Measurements from ENCODE around the gene CDH20. TPM values are rescaled to one million over a fixed set of nuclear protein-coding genes. Genes with fewer than 3 reads are reported as not detected.

CDH20 gene
- polyA plus RNA-seq, 3 donors = not detected

GRCh38 chr18:61464551-61465142 is 131.4 kb downstream of the CDH20 start:
- Histone ChIP-seq H2AFZ (ENCODE audit: insufficient read depth, low read depth, low read length, poor library complexity, severe bottlenecking) (no peak overlapping the region), H3K9ac (ENCODE audit: insufficient read depth, low read length, poor library complexity, severe bottlenecking) (no peak overlapping the region), H3K4me1 (ENCODE audit: control insufficient read depth in 1 of 2, insufficient read depth in 2 of 2, low read length in 2 of 2) (no peaks in the 10 kb centered on the region), H4K20me1 (ENCODE audit: insufficient read depth, low read length) (no peaks in the 10 kb centered on the region), H3K9me3 (replicated peaks in 1 of 2; ENCODE audit: control insufficient read depth in 1 of 2, insufficient read depth in 1 of 2, low read length in 2 of 2) (no peaks in the 10 kb centered on the region), H3K4me3 (replicated peaks in 1 of 3; ENCODE audit: low read depth in 2 of 3, low read length in 3 of 3) (no peak overlapping the region), H3K4me2 (replicated peaks; ENCODE audit: extremely low read depth, low read length, poor library complexity, severe bottlenecking) (no peak overlapping the region), H3K36me3 (replicated peaks in 1 of 2; ENCODE audit: control insufficient read depth in 1 of 2, insufficient read depth in 2 of 2, low read length in 2 of 2) (no peaks in the 10 kb centered on the region), H3K27ac (ENCODE audit: low read depth in 1 of 2, low read length in 2 of 2) (no peak overlapping the region), H3K27me3 (ENCODE audit: control insufficient read depth in 2 of 2, insufficient read depth in 2 of 2, low read length in 2 of 2) (no peaks in the 10 kb centered on the region), H3K79me2 (ENCODE audit: insufficient read depth, low read length) (no peaks in the 10 kb centered on the region)
- H3K4me1 Mint-ChIP-seq = no peaks in the 10 kb centered on the region
- intact Hi-C loops (cut with micrococcal nuclease) = no loop called here
- peaks cover 0 to 4% (median 0%) of the 10 kb centered on the region in 7 donors for H3K9me3 Mint-ChIP-seq
- H3K36me3 Mint-ChIP-seq = no peaks in the 10 kb centered on the region
- no peak overlapping the region for H3K4me3 Mint-ChIP-seq
- WGBS (ENCODE audit: insufficient coverage) = no CpG with 5 or more reads among the region's 1 CpG
- TF ChIP-seq CTCF (IDR thresholded peaks at IDR 0.05) = no peak
- no peak overlapping the region for H3K27ac Mint-ChIP-seq
- no peak for DNase-seq
- peaks cover 0 to 5% (median 0%) of the 10 kb centered on the region in 3 donors for H3K27me3 Mint-ChIP-seq (ENCODE audit: low read depth in 3 of 3)

DNA sequence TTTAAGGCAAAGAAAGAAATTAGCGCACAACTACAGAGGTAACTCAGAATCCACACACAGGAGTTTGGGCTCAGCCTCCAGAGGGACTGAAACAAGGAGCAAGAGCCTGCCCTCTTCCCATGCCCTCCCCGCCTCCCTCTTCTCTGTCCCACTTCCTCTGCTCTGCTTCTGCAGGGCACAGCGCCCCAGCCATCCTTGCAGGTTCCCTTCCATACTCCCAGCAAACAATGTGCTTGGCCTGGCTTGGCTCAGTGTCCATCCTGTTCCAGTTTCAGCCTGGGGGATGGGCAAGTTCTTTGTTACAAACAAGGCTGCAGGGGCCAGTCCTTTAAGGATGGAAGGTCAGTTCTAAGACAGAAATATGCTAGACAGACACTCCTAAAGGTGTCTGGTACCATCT is 133.5 kb downstream of the CDH20 start:
- no peaks in the 10 kb centered on the region for H3K36me3 ChIP-seq (replicated peaks in 1 of 2; ENCODE audit: control insufficient read depth in 1 of 2, insufficient read depth in 2 of 2, low read length in 2 of 2)
- H3K9me3 ChIP-seq (replicated peaks in 1 of 2; ENCODE audit: control insufficient read depth in 1 of 2, insufficient read depth in 1 of 2, low read length in 2 of 2) = no peaks in the 10 kb centered on the region
- H3K27ac Mint-ChIP-seq = no peak overlapping the region
- H3K79me2 ChIP-seq (ENCODE audit: insufficient read depth, low read length) = no peaks in the 10 kb centered on the region
- H3K4me2 ChIP-seq (replicated peaks; ENCODE audit: extremely low read depth, low read length, poor library complexity, severe bottlenecking) = no peak overlapping the region
- no peak overlapping the region for H3K4me3 Mint-ChIP-seq
- no peak for DNase-seq
- no peaks in the 10 kb centered on the region for H3K4me1 Mint-ChIP-seq
- no peak overlapping the region for H3K4me3 ChIP-seq (replicated peaks in 1 of 3; ENCODE audit: low read depth in 2 of 3, low read length in 3 of 3)
- no peak overlapping the region for H2AFZ ChIP-seq (ENCODE audit: insufficient read depth, low read depth, low read length, poor library complexity, severe bottlenecking)
- no peak for TF ChIP-seq CTCF (IDR thresholded peaks at IDR 0.05)
- intact Hi-C loops (cut with micrococcal nuclease) = no loop called here
- WGBS (ENCODE audit: insufficient coverage) = 58% methylated on average over 2 of the region's 3 CpGs
- H3K27me3 ChIP-seq (ENCODE audit: control insufficient read depth in 2 of 2, insufficient read depth in 2 of 2, low read length in 2 of 2) = no peaks in the 10 kb centered on the region
- no peak overlapping the region for H3K27ac ChIP-seq (ENCODE audit: low read depth in 1 of 2, low read length in 2 of 2)
- peaks cover 0 to 4% (median 0%) of the 10 kb centered on the region in 7 donors for H3K9me3 Mint-ChIP-seq
- no peaks in the 10 kb centered on the region for H3K4me1 ChIP-seq (ENCODE audit: control insufficient read depth in 1 of 2, insufficient read depth in 2 of 2, low read length in 2 of 2)
- H3K36me3 Mint-ChIP-seq = no peaks in the 10 kb centered on the region
- H4K20me1 ChIP-seq (ENCODE audit: insufficient read depth, low read length) = no peaks in the 10 kb centered on the region
- no peak overlapping the region for H3K9ac ChIP-seq (ENCODE audit: insufficient read depth, low read length, poor library complexity, severe bottlenecking)
- H3K27me3 Mint-ChIP-seq (ENCODE audit: low read depth in 3 of 3) = peaks cover 0 to 5% (median 1%) of the 10 kb centered on the region in 3 donors
